Fibroblast of the aortic adventitia (primary cell): ENCODE measurements around the gene USP31. TPM values are rescaled to one million over a fixed set of nuclear protein-coding genes. Genes with fewer than 3 reads are reported as not detected.

Experiments
- DNase-seq: peaks from one replicate; pipeline ENCODE4 v3.0.0-alpha.2; 2010; ENCODE audit warnings: low read depth
- H3K4me3 ChIP-seq: 2 replicates; pipeline ENCODE4 v1.5.1; 2011; ENCODE audit warnings: low read depth, mild to moderate bottlenecking, control low read depth, low read length, moderate library complexity
- CTCF ChIP-seq: IDR thresholded peaks from 2 replicates; pipeline ENCODE4 v1.5.1; 2011; ENCODE audit warnings: mild to moderate bottlenecking, low read length, control low read depth, inconsistent platforms; ENCODE audit not compliant: insufficient read depth
- total RNA-seq: library from RNA; depleted of rRNA; stranded (reverse); fragments of >200 nt; gene quantifications from 2 replicates; pipeline ENCODE4 v1.2.3, GENCODE V29; 2012; ENCODE audit warnings: low replicate concordance

Gene USP31
- total RNA-seq, 1 donor: 9.0 TPM

GRCh38 chr16:23055481-23055880 is 93.8 kb downstream of the USP31 start:
- DNase-seq: no peak
- no peak for TF ChIP-seq CTCF
- H3K4me3 ChIP-seq: no peak overlapping the region

- no peak for DNase-seq
- TF ChIP-seq CTCF: no peak
- H3K4me3 ChIP-seq: no peak overlapping the region
Observed at GRCh38 chr16:23052908-23053580, 96.2 kb downstream of the USP31 start.

GRCh38 chr16:23052221-23052620 is 97.0 kb downstream of the USP31 start:
- H3K4me3 ChIP-seq: no peak overlapping the region
- no peak for DNase-seq
- no peak for TF ChIP-seq CTCF

- no peak for DNase-seq
- no peak overlapping the region for H3K4me3 ChIP-seq
- TF ChIP-seq CTCF: no peak
Observed at GRCh38 chr16:23051587-23051986, 97.7 kb downstream of the USP31 start.

- no peak for DNase-seq
- no peak overlapping the region for H3K4me3 ChIP-seq
- TF ChIP-seq CTCF: no peak
Observed at GRCh38 chr16:23048164-23048563, 101.1 kb downstream of the USP31 start.

- no peak for TF ChIP-seq CTCF
- no peak overlapping the region for H3K4me3 ChIP-seq
- no peak for DNase-seq
Observed at GRCh38 chr16:23045025-23045424, 104.2 kb downstream of the USP31 start.

- no peak overlapping the region for H3K4me3 ChIP-seq
- no peak for DNase-seq
- no peak for TF ChIP-seq CTCF
Observed at GRCh38 chr16:23040246-23040645, 109.0 kb downstream of the USP31 start.
